Epithelial cell of alveolus of lung (primary cell): ENCODE measurements around the gene DSG3. TPM values are rescaled to one million over a fixed set of nuclear protein-coding genes. Genes with fewer than 3 reads are reported as not detected.

Experiments
- total RNA-seq: library from RNA; depleted of rRNA; stranded (reverse); fragments of >200 nt; gene quantifications from 2 replicates; pipeline ENCODE4 v1.2.1, GENCODE V29; 2015

DSG3 gene, protein sequence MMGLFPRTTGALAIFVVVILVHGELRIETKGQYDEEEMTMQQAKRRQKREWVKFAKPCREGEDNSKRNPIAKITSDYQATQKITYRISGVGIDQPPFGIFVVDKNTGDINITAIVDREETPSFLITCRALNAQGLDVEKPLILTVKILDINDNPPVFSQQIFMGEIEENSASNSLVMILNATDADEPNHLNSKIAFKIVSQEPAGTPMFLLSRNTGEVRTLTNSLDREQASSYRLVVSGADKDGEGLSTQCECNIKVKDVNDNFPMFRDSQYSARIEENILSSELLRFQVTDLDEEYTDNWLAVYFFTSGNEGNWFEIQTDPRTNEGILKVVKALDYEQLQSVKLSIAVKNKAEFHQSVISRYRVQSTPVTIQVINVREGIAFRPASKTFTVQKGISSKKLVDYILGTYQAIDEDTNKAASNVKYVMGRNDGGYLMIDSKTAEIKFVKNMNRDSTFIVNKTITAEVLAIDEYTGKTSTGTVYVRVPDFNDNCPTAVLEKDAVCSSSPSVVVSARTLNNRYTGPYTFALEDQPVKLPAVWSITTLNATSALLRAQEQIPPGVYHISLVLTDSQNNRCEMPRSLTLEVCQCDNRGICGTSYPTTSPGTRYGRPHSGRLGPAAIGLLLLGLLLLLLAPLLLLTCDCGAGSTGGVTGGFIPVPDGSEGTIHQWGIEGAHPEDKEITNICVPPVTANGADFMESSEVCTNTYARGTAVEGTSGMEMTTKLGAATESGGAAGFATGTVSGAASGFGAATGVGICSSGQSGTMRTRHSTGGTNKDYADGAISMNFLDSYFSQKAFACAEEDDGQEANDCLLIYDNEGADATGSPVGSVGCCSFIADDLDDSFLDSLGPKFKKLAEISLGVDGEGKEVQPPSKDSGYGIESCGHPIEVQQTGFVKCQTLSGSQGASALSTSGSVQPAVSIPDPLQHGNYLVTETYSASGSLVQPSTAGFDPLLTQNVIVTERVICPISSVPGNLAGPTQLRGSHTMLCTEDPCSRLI
- 0.13 TPM in 1 of 2 replicates, not detected in the other for total RNA-seq

DNA sequence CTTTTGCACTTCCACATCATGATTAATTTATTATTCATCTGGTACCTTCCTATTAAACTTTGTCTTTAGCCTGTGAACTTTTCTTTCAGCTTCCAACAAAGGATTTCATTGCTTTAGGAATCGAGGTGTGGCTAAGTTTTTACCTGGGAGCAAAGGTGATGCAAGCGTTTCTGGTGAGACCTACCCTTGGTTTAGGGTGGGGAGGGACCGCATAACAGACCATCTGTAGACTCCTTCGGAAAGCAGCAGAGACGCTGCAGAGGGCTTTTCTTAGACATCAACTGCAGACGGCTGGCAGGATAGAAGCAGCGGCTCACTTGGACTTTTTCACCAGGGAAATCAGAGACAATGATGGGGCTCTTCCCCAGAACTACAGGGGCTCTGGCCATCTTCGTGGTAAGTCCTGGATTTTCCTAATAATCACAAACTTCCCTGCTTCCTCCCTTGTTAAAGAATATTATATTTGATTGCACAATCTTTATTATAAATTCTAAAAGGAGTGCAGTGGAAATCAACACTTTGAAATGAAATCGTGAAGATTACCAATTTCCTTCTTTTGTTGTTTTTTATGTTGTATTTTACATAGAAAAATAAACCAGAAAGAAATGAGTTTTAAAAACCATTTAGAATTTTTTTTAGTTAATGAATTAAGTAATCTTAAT, at the start of gene DSG3:
Gene DSG3, plus strand, starts transcription at position 212 of the 662 bp plus-strand sequence. Its CDS starts 137 bp downstream, at position 349.

DNA sequence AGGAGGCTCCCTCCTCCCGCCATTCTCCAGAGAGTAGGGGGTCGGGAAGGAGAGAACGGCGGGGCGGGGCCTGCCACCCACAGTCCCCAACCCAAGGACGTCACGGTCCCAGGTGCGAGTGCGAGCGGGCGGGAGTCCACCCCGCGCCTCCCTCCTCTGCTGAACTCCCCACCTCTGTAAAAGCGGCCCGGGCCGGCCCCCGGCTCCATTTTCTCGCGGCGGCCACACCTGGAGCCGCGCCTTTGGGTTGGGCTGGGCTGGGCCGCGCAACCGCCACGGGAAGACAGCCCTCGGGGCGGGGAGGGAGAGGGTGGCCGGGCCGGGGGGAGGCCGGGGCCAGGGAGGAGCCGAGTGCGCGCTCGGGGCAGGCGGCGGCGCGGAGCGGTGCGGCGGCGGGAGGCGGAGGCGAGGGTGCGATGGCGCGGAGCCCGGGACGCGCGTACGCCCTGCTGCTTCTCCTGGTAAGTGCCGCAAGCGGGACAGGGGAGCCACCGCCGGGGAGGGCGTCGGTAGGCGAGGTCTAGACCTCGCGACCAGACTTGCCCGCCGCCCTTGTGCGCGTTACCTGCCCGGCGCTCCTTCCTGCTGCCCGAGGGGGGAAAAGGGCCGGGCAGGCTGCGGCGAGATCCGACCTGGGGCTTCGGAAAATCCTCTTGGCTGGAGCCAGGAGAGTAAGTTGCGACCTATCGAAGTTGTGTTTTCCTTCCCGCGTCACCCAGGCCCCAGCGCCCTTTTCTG, 50.5 kb downstream of the DSG3 start, which contains the start of gene DSG2:
Gene DSG2, plus strand, starts transcription at position 342 of the 738 bp plus-strand sequence. Its CDS starts 75 bp downstream, at position 417.

Other genes with a start within 250 kb of the DSG3 start
- gene DSG1, start 129.6 kb upstream of the DSG3 start, total RNA-seq, result not detected in 2 replicates
- gene DSG4, start 71.0 kb upstream of the DSG3 start, total RNA-seq, result not detected in 2 replicates
- 13.7 and 28.7 TPM in 2 replicates for gene DSG2, start 50.4 kb downstream of the DSG3 start, total RNA-seq
- gene TTR, start 144.1 kb downstream of the DSG3 start, total RNA-seq, result not detected in 2 replicates
- gene B4GALT6, start 236.8 kb downstream of the DSG3 start, total RNA-seq, result 1.7 and 4.8 TPM in 2 replicates